K562 (cell line): Measurements from ENCODE around the gene GPRC5A. TPM values are rescaled to one million over a fixed set of nuclear protein-coding genes. Genes with fewer than 3 reads are reported as not detected.

Experiments
- ATAC-seq: fragments of 200-7000 bp; cut with Tn5 transposase; 3 replicates; pipeline ENCODE4 v1.9.1; 2020; ENCODE audit warnings: moderate library complexity
- BruUV-seq: library from RNA; stranded (reverse); fragments of 400-500 nt; replicated peaks from 2 replicates; lab custom pipeline; 2021; lab: Mats Ljungman, UMichigan
- CTCF ChIA-PET: fragments of 300-600 bp; formaldehyde crosslinking; extraction: SDS; loops from one replicate; lab custom pipeline; 2021; ENCODE audit warnings: low intra/inter-chr PET ratio; lab: Yijun Ruan, JAX
- POLR2A ChIA-PET: fragments of 300-600, 350-650 bp; sonication (Branson Sonifier 250); formaldehyde crosslinking; extraction: SDS; loops from one replicate; lab custom pipeline; 2021; ENCODE audit warnings: antibody characterized with exemption, inconsistent platforms; lab: Yijun Ruan, JAX
- DNase-seq, 4 experiments: peaks; one replicate each; pipeline versions ENCODE4 v3.0.0 to v3.0.0-alpha.2; 2011 to 2018; ENCODE audit warnings: low spot score in 3 of 4, mixed read lengths in 3 of 4; ENCODE audit errors: extremely low read depth in 1 of 4
- FAIRE-seq: peaks from 2 replicates; lab custom pipeline; 2011; peaks lifted over from hg19 to GRCh38; lab: Jason Lieb, UNC
- H2AFZ ChIP-seq: 2 replicates; pipeline ENCODE4 v1.6.0; 2011; ENCODE audit warnings: low read depth, low read length, control low read depth, inconsistent platforms
- H3K27ac ChIP-seq: fragments of 200-600 bp; 3 replicates; pipeline ENCODE4 v1.8.0; 2011; ENCODE audit warnings: low read depth, mild to moderate bottlenecking, control low read depth, inconsistent platforms, low read length, moderate library complexity, mixed read lengths; ENCODE audit errors: extremely low read depth
- H3K27me3 ChIP-seq, 2 experiments: fragments of 300-600 bp in 1 of 2; 2 replicates in 1 of 2; 3 replicates in 1 of 2; pipeline versions ENCODE4 v1.6.0 to v1.8.0; 2011; ENCODE audit warnings: inconsistent platforms in 2 of 2, low read length in 2 of 2, mild to moderate bottlenecking in 1 of 2, mixed read lengths in 1 of 2, moderate library complexity in 1 of 2; ENCODE audit not compliant: control insufficient read depth in 2 of 2, insufficient read depth in 2 of 2
- H3K36me3 ChIP-seq: fragments of 300-600 bp; 3 replicates; pipeline ENCODE4 v1.8.0; 2011; ENCODE audit warnings: mild to moderate bottlenecking, low read length, inconsistent platforms; ENCODE audit not compliant: control insufficient read depth, insufficient read depth
- H3K4me1 ChIP-seq, 2 experiments: fragments of 200-600 bp in 1 of 2; replicated peaks in 1 of 2; 2 replicates in 1 of 2; 3 replicates in 1 of 2; pipeline versions ENCODE4 v1.5.1 to v1.8.0; 2011; ENCODE audit warnings: inconsistent platforms in 2 of 2, low read length in 2 of 2, mild to moderate bottlenecking in 1 of 2, mixed read lengths in 1 of 2, moderate library complexity in 1 of 2; ENCODE audit not compliant: control insufficient read depth in 2 of 2, insufficient read depth in 2 of 2
- H3K4me2 ChIP-seq: 2 replicates; pipeline ENCODE4 v1.6.1; 2011; ENCODE audit warnings: low read length, control low read depth, inconsistent platforms, mixed read lengths; ENCODE audit not compliant: insufficient read depth
- H3K4me3 ChIP-seq: fragments of 200-600 bp; sonication (generic), shearing (Covaris generic); 2 replicates; pipeline ENCODE4 v1.5.1; 2016; ENCODE audit warnings: control low read depth, inconsistent platforms
- H3K79me2 ChIP-seq: fragments of 200-600 bp; 3 replicates; pipeline ENCODE4 v1.8.0; 2011; ENCODE audit warnings: low read length, inconsistent platforms; ENCODE audit not compliant: control insufficient read depth, insufficient read depth
- H3K9ac ChIP-seq, 2 experiments: 2 replicates each; pipeline versions ENCODE4 v1.6.0 to v1.6.1; 2011; ENCODE audit warnings: low read depth in 2 of 2, low read length in 2 of 2, control low read depth in 1 of 2, inconsistent platforms in 1 of 2, mild to moderate bottlenecking in 1 of 2, mixed read lengths in 1 of 2; ENCODE audit not compliant: insufficient read depth in 1 of 2
- H3K9me1 ChIP-seq: one replicate; pipeline ENCODE4 v1.6.0; 2011; ENCODE audit warnings: inconsistent platforms, mild to moderate bottlenecking, low read length, moderate library complexity; ENCODE audit not compliant: control insufficient read depth, insufficient read depth
- H3K9me3 ChIP-seq: replicated peaks from 2 replicates; pipeline ENCODE4 v1.5.1; 2011; ENCODE audit warnings: low read depth, low read length, inconsistent platforms; ENCODE audit not compliant: control insufficient read depth, insufficient read depth
- H4K20me1 ChIP-seq: replicated peaks from 2 replicates; pipeline ENCODE4 v1.6.1; 2011; ENCODE audit warnings: low read length, inconsistent platforms, mixed read lengths; ENCODE audit not compliant: control insufficient read depth, insufficient read depth
- ARNT ChIP-seq, 2 experiments: fragments of 450-650 bp; IDR thresholded peaks; 2 replicates each; pipeline ENCODE4 v1.6.1; 2016; ENCODE audit warnings: mild to moderate bottlenecking in 1 of 2
- RBM22 ChIP-seq: fragments of 200-400 bp; formaldehyde crosslinking; IDR thresholded peaks from 2 replicates; pipeline ENCODE4 v1.6.1; 2018; ENCODE audit warnings: low read length, low read depth; ENCODE audit not compliant: poor library complexity, severe bottlenecking
- RBM39 ChIP-seq: fragments of 200-400 bp; formaldehyde crosslinking; optimal IDR thresholded peaks from 2 replicates; pipeline ENCODE3; 2018; ENCODE audit warnings: low read depth, low read length
- RNF2 ChIP-seq: sonication (generic); IDR thresholded peaks from 2 replicates; pipeline ENCODE4 v1.6.1; 2016
- SMARCA5 ChIP-seq: fragments of 450-650 bp; IDR thresholded peaks from 2 replicates; pipeline ENCODE4 v1.6.1; 2016
- ZNF224 ChIP-seq: sonication (generic); formaldehyde crosslinking; IDR thresholded peaks from 2 replicates; pipeline ENCODE4 v1.8.0; 2022; ENCODE audit warnings: mild to moderate bottlenecking, missing genetic modification reagents
- WGBS: fragments of 100-300 bp; shearing (Covaris generic); methylation state at CpG from one replicate; pipeline ENCODE4 v1.1.6; 2016; ENCODE audit warnings: low coverage, mixed read lengths; ENCODE audit not compliant: insufficient coverage; ENCODE audit errors: missing lambda C conversion rate; 5-methylcytosine and 5-hydroxymethylcytosine counted together
- in situ Hi-C: fragments of 300-500 bp; cut with MboI; formaldehyde crosslinking; loops from 4 replicates; pipeline ENCODE4 v1.15.0; 2018; ENCODE audit warnings: inconsistent platforms, mixed read lengths
- intact Hi-C: fragments of 100-400 bp; cut with micrococcal nuclease; formaldehyde crosslinking; loops from 2 replicates; pipeline ENCODE4 v1.14.2; 2022
- polyA plus RNA-seq, 8 experiments: library from polyadenylated mRNA; depleted of rRNA in 4 of 8; stranded (reverse) in 5 of 8; unstranded in 3 of 8; fragments of >200 nt; fragmentation: Nextera tagmentation in 2 of 8; fragmentation: Illumina TruSeq in 1 of 8; extraction: Ambion mirVana in 2 of 8; extraction: Trizol in 1 of 8; gene quantifications; 2 replicates each; pipeline versions ENCODE4 v1.2.1 to v1.2.3, GENCODE V29; 2011 to 2014; ENCODE audit warnings: inconsistent platforms in 1 of 8, missing spikeins in 1 of 8
- total RNA-seq, 7 experiments: library from RNA; depleted of rRNA in 6 of 7; stranded (reverse); fragments of >200 nt in 6 of 7; fragmentation: Illumina TruSeq in 2 of 7; extraction: Trizol in 2 of 7; gene quantifications; 2 replicates each; pipeline versions ENCODE4 v1.2.1 to v1.2.3, GENCODE V29; 2011 to 2021; ENCODE audit warnings: low replicate concordance in 1 of 7
- TF ChIP-seq, protein P1 (sequence below): fragments of 450-650 bp; IDR thresholded peaks from 2 replicates; pipeline ENCODE4 v1.7.1; 2018; ENCODE audit warnings: mild to moderate bottlenecking, low read depth; ENCODE audit not compliant: partially characterized antibody
- TF ChIP-seq, protein P2 (sequence below): sonication (generic); formaldehyde crosslinking; IDR thresholded peaks from 2 replicates; pipeline ENCODE4 v1.8.0; 2023; ENCODE audit warnings: missing genetic modification reagents, mild to moderate bottlenecking, borderline replicate concordance
- TF ChIP-seq, protein P3 (sequence below): fragments of 450-650 bp; IDR thresholded peaks from 2 replicates; pipeline ENCODE4 v1.6.1; 2016; ENCODE audit warnings: mild to moderate bottlenecking

GPRC5A gene
- total and polyA plus RNA-seq, 9 of the 15 experiments (the other 6 are each of a cell fraction or from before 2014, with no cell fraction given), result 0.01 to 0.64 (median 0.08) TPM; not detected in 6

GRCh38 chr12:12946686-12947355 is 55.5 kb downstream of the GPRC5A start (continued):
- TF ChIP-seq, protein P1, sequence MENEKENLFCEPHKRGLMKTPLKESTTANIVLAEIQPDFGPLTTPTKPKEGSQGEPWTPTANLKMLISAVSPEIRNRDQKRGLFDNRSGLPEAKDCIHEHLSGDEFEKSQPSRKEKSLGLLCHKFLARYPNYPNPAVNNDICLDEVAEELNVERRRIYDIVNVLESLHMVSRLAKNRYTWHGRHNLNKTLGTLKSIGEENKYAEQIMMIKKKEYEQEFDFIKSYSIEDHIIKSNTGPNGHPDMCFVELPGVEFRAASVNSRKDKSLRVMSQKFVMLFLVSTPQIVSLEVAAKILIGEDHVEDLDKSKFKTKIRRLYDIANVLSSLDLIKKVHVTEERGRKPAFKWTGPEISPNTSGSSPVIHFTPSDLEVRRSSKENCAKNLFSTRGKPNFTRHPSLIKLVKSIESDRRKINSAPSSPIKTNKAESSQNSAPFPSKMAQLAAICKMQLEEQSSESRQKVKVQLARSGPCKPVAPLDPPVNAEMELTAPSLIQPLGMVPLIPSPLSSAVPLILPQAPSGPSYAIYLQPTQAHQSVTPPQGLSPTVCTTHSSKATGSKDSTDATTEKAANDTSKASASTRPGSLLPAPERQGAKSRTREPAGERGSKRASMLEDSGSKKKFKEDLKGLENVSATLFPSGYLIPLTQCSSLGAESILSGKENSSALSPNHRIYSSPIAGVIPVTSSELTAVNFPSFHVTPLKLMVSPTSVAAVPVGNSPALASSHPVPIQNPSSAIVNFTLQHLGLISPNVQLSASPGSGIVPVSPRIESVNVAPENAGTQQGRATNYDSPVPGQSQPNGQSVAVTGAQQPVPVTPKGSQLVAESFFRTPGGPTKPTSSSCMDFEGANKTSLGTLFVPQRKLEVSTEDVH, result no peak
- no peak for TF ChIP-seq SMARCA5

DNA sequence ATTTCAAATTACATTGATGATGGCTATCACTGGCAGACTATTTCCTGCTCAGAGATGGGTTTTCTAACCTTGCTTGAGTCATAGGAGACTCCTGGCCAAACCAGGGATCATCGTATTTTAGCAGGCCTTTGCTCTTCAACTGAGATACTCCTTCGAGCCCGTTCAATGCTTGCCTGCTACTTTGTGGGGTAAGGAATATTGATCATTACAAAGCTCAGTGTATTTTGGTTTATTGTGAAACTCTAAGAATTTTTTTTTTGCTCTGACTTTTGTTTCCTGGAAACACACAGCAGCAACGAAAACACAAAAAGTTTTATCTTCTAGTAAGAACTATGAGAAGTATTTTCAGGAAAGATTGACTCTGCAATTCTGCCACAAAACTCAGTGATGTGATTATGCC is 56.5 kb downstream of the GPRC5A start:
- Histone ChIP-seq H4K20me1 (no peaks in the 10 kb centered on the region), H3K27ac (no peak overlapping the region), H3K27me3 (no peaks in the 10 kb centered on the region), H3K79me2 (no peaks in the 10 kb centered on the region), H3K4me1 (no peaks in the 10 kb centered on the region), H2AFZ (no peak overlapping the region), H3K9me1 (no peaks in the 10 kb centered on the region), H3K4me3 (no peak overlapping the region), H3K36me3 (peaks cover 9% of the 10 kb centered on the region; the same call in 1 of the 3 replicates), H3K9ac (no peak overlapping the region), H3K9me3 (no peaks in the 10 kb centered on the region), H3K4me2 (no peak overlapping the region)
- 86% methylated on average over 4 of the region's 4 CpGs for WGBS
- ATAC-seq, result no peak
- FAIRE-seq, result no peak
- no peak for DNase-seq
- ChIA-PET CTCF (no interaction called here), POLR2A (interaction anchor here (0.7 kb wide), 1 partner anchor 20 kb away, joined by 3 read pairs; no protein-coding TSS in a partner anchor)
- in situ Hi-C loops, result no loop called here
- no TSS peak for BruUV-seq
- intact Hi-C loops, result no loop called here
- TF ChIP-seq, protein P2, sequence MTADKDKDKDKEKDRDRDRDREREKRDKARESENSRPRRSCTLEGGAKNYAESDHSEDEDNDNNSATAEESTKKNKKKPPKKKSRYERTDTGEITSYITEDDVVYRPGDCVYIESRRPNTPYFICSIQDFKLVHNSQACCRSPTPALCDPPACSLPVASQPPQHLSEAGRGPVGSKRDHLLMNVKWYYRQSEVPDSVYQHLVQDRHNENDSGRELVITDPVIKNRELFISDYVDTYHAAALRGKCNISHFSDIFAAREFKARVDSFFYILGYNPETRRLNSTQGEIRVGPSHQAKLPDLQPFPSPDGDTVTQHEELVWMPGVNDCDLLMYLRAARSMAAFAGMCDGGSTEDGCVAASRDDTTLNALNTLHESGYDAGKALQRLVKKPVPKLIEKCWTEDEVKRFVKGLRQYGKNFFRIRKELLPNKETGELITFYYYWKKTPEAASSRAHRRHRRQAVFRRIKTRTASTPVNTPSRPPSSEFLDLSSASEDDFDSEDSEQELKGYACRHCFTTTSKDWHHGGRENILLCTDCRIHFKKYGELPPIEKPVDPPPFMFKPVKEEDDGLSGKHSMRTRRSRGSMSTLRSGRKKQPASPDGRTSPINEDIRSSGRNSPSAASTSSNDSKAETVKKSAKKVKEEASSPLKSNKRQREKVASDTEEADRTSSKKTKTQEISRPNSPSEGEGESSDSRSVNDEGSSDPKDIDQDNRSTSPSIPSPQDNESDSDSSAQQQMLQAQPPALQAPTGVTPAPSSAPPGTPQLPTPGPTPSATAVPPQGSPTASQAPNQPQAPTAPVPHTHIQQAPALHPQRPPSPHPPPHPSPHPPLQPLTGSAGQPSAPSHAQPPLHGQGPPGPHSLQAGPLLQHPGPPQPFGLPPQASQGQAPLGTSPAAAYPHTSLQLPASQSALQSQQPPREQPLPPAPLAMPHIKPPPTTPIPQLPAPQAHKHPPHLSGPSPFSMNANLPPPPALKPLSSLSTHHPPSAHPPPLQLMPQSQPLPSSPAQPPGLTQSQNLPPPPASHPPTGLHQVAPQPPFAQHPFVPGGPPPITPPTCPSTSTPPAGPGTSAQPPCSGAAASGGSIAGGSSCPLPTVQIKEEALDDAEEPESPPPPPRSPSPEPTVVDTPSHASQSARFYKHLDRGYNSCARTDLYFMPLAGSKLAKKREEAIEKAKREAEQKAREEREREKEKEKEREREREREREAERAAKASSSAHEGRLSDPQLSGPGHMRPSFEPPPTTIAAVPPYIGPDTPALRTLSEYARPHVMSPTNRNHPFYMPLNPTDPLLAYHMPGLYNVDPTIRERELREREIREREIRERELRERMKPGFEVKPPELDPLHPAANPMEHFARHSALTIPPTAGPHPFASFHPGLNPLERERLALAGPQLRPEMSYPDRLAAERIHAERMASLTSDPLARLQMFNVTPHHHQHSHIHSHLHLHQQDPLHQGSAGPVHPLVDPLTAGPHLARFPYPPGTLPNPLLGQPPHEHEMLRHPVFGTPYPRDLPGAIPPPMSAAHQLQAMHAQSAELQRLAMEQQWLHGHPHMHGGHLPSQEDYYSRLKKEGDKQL, result no peak
- no peak for TF ChIP-seq ARNT (IDR thresholded peaks at IDR 0.05)
- TF ChIP-seq ZNF224, result no peak
- TF ChIP-seq RBM39, result no peak
- TF ChIP-seq, protein P3, sequence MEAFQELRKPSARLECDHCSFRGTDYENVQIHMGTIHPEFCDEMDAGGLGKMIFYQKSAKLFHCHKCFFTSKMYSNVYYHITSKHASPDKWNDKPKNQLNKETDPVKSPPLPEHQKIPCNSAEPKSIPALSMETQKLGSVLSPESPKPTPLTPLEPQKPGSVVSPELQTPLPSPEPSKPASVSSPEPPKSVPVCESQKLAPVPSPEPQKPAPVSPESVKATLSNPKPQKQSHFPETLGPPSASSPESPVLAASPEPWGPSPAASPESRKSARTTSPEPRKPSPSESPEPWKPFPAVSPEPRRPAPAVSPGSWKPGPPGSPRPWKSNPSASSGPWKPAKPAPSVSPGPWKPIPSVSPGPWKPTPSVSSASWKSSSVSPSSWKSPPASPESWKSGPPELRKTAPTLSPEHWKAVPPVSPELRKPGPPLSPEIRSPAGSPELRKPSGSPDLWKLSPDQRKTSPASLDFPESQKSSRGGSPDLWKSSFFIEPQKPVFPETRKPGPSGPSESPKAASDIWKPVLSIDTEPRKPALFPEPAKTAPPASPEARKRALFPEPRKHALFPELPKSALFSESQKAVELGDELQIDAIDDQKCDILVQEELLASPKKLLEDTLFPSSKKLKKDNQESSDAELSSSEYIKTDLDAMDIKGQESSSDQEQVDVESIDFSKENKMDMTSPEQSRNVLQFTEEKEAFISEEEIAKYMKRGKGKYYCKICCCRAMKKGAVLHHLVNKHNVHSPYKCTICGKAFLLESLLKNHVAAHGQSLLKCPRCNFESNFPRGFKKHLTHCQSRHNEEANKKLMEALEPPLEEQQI, result no peak
- TF ChIP-seq RBM22, result no peak
- TF ChIP-seq RNF2, result no peak
